Measurements from ENCODE around the gene ADAMTS17.

- TF ChIP-seq SIN3A (IDR thresholded peaks at IDR 0.05; ENCODE audit: borderline replicate concordance, insufficient read depth, low read depth, low read length) (no peak), POLR2AphosphoS5 (IDR thresholded peaks at IDR 0.05; ENCODE audit: low read depth, low read length) (no peak), CTCF (IDR thresholded peaks at IDR 0.05) (no peak), REST (IDR thresholded peaks at IDR 0.05; ENCODE audit: insufficient read depth in 1 of 2, low read depth in 2 of 2, low read length in 1 of 2) (no peak), TCF7L2 (IDR thresholded peaks at IDR 0.05; ENCODE audit: low read depth, low read length) (no peak)
Observed at GRCh38 chr15:100121285-100121684, 220.5 kb downstream of the ADAMTS17 start.
